HG02588 (cell line): Measurements from ENCODE around the gene SYCP2.

Experiments
- ATAC-seq: cut with Tn5 transposase; IDR thresholded peaks from one replicate; pipeline ENCODE4 v1.9.1; 2021; ENCODE audit warnings: mild to moderate bottlenecking, moderate library complexity; ENCODE audit not compliant: unreplicated experiment

The SYCP2 gene

GRCh38 chr20:59845472-59845871 is 88.0 kb downstream of the SYCP2 start:
- no peak for ATAC-seq

- no peak for ATAC-seq
Measured at GRCh38 chr20:59839400-59839799, 94.0 kb downstream of the SYCP2 start.

- peak; percentile 78 for ATAC-seq
Measured at GRCh38 chr20:59837623-59838394, 95.6 kb downstream of the SYCP2 start.

DNA sequence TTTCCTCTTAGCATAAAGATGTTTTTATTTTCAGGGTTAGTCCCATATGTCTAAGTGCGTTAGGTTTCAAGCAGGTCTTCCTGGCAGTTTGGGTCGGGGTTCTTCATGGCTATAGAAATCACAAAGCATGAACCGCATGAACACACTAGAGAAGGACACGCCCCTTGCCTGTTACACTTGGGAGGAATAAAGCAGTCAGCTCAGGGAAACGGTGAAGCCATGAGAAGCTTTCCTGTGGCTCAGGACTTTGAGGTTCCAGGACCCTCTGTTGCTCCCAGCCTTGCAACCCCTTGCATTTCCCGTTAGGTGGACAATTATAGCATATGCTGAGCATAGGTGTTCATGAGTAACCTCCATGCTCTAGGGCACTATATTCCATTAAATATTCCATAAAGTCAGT is 96.7 kb downstream of the SYCP2 start:
- no peak for ATAC-seq

DNA sequence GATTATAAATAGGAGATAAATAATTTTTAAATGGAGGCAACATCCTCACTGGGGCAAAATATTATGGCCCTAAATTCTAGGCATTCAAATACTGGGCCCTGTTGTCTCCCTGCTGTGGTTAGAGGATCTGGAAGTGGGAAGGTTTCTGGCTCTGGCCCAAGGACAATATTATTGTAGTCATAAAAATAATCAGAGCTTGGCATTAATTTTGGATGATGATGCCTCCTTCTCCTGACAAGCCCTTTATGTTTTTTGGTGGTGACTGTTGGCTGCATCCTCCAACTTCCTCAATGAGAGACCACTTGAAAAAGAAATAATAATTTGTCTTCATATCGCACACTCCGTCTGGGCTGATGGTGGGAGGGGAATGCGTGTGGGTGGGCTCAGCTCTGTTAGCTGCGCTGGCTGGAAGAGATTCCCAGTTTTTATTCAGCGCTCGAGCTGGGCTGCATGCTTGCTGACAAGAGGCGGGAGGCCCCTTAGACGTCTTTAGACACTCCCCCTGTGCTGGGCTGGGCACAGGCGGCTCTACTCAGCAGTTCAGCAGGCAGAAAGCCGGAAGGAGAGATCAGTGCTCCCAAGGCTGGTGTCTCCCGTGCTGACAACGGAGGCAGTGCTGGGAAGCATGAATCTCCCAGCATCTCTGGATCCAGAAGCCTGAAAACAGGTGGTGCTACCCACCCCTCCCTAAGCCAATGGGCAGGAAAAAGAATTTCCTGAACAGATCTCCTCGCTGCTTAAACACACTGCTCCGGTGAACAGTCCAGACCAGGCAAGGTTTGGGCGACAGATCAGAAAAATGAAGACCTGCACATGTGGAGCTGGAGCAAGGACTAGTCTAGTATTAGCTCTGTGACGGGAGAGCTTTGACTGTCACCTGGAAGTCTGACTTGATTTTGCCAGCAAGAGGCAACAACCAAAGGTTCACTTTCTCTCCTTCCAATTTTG is 97.7 kb downstream of the SYCP2 start:
- ATAC-seq: no peak

GRCh38 chr20:59835057-59835447 is 98.4 kb downstream of the SYCP2 start:
- no peak for ATAC-seq

DNA sequence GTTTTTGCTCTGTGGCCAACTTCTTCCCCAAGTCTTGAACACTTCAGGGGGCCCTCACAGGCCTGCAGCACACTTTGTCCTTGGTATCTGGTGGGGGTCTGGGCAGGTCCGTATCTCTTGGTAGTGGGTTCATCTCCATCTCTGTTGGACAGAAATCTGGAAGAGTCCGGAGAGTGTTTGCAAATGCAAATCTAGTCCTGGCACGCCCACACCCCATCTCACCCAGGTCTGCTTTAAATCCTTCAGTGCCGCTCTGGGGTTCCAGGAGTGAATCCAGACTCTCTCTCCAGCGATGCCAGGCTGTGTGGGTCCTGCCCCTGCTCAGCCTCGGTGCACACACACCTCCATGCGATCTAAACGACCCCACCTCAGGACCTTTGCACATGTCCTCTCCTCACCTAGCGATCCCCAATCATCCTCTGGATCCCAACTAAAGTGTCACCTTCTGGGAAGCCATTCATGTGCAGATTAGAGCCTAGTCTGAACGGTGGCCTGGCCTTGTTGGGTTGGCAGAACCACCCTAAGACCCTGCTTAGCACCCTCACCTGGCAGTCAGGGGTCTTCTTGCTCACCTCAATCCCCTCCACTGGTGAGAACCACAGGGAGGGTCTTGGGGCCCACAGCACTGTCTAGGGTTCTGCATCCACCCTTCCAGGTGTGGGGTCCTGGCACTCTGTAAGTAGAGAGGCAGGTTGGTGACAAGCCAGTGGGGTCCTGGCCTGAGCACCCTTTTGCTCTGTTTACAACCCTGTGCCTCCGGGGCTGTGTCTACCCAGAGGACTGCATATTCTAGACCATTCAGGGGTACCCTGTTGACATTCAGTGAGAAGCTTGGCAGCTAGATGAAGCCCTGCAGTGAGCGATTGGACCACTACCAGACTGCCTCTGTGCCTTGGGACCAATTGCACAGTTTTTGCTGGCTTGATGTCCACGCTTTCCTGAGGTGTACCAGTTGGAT is 100.8 kb downstream of the SYCP2 start:
- ATAC-seq: no peak

DNA sequence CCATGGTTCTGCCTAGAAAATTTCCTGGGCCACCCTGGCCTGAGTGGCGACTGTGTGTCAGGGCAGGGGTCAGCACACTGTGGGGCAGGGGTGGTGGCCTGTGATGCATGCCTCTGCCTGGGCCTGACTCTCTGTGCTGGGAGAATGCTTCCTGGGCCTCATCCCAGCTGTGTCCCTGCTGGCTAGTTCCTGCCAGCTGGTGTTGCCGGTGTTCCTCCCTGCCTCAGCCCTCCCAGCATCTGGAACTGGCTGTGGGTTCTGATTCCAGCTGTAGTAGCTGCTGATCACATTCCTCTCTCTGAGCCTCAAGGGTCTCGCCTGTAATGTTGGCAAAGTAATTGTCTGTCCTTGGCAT is 101.5 kb downstream of the SYCP2 start:
- ATAC-seq: no peak

GRCh38 chr20:59831024-59831915 is 102.2 kb downstream of the SYCP2 start:
- no peak for ATAC-seq

DNA sequence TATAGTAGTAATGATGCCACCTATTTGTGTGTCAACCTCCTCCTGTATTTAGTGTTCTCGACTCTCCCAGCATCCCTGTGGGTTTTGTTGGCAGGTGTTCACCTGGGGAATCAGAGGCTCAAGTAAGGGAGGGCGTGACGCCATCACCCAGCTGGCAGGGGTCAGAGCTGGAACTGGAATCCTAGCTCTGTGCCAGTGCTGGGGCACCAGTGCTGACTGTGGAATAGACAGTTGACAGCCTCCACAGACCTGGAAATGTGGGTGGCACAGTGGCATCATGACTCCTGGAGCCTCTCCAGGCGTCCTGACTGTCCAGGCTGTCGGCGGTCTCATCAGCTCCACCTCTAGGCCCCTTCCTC is 102.8 kb downstream of the SYCP2 start:
- no peak for ATAC-seq

DNA sequence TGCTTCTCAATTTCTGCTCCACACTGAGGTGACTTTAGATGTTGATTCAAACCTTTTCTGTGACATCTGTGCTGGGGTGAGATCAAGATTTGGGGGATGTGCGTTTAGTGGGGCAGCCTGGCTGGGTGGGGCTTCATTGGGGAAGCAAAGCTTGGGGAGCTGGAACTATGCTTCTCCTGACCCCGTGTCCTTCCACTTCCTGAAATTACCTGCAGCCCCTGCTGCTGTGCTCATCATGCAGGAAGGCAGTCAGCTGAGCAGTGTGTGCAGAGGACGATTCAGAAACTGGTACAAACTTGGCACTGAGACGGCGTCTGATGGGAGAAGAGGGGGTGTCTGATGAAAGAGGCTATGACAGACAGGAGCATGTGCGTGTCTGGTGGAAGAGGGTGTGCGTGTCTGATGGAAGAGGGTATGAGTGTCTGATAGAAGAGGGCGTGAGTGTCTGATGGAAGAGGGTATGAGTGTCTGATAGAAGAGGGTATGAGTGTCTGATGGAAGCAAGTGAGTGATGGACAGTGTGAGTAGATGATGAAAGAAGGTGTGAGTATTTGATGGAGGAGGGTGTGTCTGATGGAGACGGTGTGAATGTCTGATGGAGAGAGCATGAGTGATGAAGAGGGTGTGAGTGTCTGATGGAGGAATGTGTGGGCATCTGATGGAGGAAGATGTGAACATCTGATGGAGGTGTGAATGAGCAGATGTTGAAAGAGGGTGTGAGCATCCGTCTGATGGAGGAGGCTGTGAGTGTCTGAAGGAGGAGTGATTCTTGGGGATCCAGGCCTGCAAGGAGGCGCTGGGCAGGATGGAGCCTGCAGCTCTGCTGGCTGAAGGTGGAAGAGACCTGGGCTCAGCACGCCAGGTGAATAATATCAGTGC is 103.4 kb downstream of the SYCP2 start:
- no peak for ATAC-seq

- ATAC-seq: no peak
Measured at GRCh38 chr20:59829054-59829785, 104.2 kb downstream of the SYCP2 start.

- no peak for ATAC-seq
Measured at GRCh38 chr20:59828125-59829053, 105.0 kb downstream of the SYCP2 start.

DNA sequence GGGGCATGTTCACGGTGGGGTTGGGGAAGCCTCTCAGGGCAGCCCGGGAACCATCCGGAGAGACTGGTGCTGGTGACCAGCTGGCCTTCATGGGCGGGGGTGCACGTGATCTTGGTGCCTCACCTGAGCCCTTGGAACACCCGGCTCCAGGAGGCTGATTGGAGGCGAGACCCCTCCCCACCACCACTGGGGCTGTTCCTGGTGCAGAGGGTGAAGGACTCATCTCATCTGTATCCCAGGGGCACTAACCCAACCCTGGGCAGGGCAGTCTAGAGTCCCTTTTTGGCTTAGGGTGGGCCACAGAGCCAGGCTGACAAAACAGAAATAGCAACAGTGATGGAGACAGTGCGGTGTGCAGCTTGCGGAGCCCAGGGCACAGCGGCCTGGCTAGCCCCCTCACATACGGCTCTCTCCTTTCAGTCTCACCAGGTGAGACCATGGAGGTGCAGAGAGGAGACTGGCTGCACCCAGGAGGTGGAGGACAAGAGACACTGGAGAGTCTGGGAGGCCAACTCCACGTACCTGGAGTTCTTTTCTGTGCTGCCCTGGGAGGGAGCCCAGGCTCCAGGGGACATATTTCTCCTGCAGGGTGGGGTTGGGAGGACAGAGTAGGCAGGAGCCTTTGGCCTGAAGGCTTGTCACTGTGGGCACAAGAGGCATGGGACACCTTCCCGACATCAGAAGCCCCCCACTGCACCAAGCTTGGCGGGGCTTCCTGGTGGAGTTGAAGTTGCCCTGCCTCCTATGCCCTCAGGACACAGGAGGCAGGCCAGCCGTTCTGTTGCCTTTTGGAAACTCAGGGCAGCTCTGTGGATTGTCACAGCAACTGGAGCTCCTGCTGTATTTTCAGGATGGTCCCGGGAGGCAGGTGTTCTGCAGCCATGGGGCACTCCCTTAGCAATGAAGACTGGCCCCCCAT is 106.0 kb downstream of the SYCP2 start:
- no peak for ATAC-seq

DNA sequence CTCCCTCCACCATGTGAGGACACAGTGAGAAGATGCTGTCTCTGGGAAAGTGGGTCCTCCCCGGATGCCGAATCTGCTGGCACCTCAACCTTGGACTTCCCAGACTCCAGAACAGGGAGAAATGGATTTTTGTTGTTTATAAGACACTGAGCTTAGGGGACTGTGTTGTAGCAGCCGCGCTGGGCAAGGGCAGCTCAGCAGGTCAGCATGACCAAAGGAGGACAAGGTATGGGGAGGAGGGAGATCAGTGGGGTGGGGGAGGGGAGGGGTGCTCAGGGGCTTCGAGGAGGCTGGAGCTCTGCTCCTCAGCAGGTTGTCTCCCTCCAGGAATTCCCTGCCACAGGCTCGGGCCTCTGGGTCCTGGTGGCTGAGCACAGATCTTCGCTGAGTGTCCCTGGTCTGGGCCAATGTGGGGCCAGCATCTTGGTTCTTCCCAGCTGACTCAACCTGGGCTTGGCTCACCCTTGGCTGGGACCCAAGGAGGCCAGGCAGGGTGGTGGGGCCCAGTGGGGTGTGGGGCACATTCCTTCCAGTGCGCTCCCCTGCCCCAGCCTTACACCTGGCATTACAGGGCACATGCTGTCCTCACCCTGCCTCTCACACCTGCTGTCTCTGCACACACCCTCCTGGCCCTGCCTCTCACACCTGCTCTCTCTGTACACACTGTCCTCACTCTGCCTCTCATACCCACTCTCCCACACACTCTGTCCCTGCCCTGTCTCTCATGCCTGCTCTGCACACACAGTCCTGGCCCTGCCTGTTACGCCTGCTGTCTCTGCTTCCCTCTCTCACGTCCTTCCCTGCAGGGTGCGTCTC is 107.3 kb downstream of the SYCP2 start:
- ATAC-seq: no peak

GRCh38 chr20:59825563-59825920 is 107.9 kb downstream of the SYCP2 start:
- no peak for ATAC-seq
